ENCODE measurements around the gene USP12. TPM values are rescaled to one million over a fixed set of nuclear protein-coding genes. Genes with fewer than 3 reads are reported as not detected.

The USP12 gene
- total RNA-seq, 1 donor, result 28.2 TPM

DNA sequence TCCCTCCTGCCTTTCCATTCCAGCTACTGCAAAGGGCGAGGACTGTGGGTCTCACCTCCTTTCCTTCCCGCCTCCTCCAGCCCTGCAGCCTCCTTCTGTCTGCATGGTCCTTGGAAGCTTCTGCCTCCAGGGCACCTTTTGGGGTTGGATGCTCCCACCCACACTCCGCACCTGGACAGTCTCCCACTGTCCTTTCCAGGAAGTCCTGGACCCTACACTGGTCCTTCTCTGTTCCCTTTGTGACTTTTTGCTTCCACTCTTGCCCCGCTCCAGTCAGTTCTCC is 130.8 kb downstream of the USP12 start:
- TF ChIP-seq, protein P1, sequence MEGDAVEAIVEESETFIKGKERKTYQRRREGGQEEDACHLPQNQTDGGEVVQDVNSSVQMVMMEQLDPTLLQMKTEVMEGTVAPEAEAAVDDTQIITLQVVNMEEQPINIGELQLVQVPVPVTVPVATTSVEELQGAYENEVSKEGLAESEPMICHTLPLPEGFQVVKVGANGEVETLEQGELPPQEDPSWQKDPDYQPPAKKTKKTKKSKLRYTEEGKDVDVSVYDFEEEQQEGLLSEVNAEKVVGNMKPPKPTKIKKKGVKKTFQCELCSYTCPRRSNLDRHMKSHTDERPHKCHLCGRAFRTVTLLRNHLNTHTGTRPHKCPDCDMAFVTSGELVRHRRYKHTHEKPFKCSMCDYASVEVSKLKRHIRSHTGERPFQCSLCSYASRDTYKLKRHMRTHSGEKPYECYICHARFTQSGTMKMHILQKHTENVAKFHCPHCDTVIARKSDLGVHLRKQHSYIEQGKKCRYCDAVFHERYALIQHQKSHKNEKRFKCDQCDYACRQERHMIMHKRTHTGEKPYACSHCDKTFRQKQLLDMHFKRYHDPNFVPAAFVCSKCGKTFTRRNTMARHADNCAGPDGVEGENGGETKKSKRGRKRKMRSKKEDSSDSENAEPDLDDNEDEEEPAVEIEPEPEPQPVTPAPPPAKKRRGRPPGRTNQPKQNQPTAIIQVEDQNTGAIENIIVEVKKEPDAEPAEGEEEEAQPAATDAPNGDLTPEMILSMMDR (IDR thresholded peaks at IDR 0.05; ENCODE audit: insufficient read depth, low read length), result no peak
- DNase-seq (ENCODE audit: low read depth), result no peak
- no peak overlapping the region for H3K4me3 ChIP-seq (ENCODE audit: low read depth, low read length)

DNA sequence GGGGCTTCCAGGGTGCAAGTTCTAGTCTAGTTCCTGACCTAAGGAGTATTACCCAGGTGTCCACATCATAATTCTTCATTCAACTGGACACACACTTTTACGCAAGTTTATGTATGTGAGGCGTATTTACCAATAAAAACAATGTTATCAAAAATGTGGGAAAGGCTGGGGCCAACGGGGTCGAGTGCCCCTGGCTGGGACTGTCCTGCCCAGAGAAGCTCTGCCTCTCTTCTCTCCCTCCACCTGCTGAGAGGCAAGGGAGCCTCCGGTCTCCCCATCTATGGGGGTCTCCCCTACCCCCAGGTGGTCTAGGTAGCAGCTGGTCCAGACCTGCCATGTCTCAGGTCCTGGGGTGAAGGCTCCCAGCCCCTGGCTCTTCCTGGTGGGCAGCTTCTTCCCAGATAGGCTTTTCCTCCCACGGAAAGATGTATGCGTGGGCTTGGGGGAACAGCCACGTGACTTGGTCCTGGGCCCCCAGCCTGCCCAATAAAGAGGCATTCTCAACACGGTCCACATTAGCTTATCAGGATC is 132.4 kb downstream of the USP12 start:
- no peak for DNase-seq (ENCODE audit: low read depth)
- no peak overlapping the region for H3K4me3 ChIP-seq (ENCODE audit: low read depth, low read length)
- TF ChIP-seq, protein P1 (IDR thresholded peaks at IDR 0.05; ENCODE audit: insufficient read depth, low read length), result no peak

DNA sequence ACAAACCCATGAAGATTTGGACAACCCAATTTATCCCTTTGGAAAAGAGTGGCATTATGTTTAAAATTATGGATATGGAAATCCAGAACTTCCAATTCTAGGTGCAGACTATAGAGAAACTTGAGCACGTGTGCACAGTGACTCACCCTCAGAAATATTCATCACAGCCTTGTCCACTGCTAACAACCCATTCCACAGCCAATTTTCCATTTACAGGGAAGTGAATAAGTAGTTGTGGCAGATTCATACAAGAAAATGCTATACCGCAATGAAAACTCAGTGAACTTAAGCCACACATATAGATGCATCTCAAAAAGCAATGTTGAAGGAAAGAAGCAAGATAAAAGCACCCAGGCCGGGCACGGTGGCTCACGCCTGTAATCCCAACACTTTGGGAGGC is 133.3 kb downstream of the USP12 start:
- TF ChIP-seq, protein P1 (IDR thresholded peaks at IDR 0.05; ENCODE audit: insufficient read depth, low read length), result no peak
- DNase-seq (ENCODE audit: low read depth), result peak; percentile 83
- no peak overlapping the region for H3K4me3 ChIP-seq (ENCODE audit: low read depth, low read length)

DNA sequence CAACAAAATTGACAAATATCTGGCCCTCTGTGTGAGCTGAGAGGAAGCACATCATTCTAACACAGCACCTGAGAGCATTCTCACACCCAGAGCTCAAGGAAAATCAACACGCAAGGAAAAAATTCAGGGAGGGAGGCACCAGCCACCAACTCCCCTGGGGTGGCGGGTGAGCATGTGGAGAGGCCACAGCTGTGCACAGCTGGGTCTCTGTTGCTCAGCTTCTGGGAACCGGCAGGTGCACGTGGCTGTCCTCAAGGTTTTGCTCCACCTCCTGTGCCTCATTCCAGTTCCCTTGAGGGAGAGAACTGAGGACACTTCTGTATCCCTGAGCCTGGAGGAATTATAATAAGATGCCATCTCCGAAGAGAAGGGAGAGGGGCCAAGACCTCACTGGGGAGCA is 134.0 kb downstream of the USP12 start:
- no peak for DNase-seq (ENCODE audit: low read depth)
- H3K4me3 ChIP-seq (ENCODE audit: low read depth, low read length), result no peak overlapping the region
- TF ChIP-seq, protein P1 (IDR thresholded peaks at IDR 0.05; ENCODE audit: insufficient read depth, low read length), result no peak

DNA sequence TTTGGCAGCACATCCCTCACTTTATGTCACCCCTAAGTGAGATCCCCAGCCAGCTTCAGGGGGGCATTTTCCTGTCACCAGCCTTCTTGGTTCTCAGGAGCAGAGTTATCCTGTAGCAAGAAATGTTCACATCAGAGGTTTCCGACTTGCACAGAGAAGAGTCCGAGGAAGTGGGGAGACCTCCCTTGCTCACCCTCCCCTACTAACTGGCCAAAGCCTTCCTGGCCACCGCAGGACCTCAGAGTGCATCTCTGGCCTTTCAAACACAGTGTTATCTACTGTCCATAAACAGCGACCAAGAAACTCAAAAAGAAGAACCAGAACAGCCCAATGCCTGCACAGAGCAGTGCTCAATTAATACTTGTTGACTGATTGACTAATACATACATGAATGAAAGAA is 134.4 kb downstream of the USP12 start:
- no peak for DNase-seq (ENCODE audit: low read depth)
- no peak overlapping the region for H3K4me3 ChIP-seq (ENCODE audit: low read depth, low read length)
- TF ChIP-seq, protein P1 (IDR thresholded peaks at IDR 0.05; ENCODE audit: insufficient read depth, low read length), result no peak

DNA sequence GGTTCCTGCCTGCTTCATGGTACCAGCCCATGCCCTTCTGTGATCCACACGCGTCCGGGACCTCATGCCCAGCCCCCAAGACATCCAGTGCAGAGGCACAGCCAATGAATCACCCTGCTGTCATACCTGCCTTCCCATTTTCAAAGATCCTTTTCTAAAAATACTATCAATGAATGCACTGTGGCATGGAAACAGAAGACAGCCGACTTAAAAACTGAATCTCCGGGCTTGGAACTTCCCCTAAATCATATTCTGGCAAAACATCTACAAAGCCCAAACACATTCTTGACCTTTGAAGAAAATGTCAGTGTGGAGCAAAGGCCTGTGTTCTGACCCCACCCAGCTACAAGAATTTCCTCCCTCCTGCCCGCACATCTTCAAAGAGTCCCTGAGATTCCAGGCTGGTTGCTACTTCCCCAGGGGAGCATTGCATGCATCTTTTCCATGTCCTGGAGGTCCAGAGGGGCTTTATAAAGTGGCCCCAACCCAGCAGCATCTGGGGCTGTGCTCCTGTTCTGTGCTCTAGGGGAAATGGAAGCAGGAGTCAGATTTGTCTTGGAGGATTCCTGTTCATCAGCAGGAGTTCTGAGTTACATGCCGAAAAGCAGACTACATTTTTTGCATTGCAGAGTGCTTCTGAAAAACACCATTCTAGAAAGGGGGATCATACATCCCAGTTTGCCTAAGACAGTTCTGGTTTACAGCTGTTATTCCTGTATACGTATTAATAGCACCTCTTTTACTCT is 135.2 kb downstream of the USP12 start:
- TF ChIP-seq, protein P1 (IDR thresholded peaks at IDR 0.05; ENCODE audit: insufficient read depth, low read length), result no peak
- DNase-seq (ENCODE audit: low read depth), result peak; percentile 76
- H3K4me3 ChIP-seq (ENCODE audit: low read depth, low read length), result no peak overlapping the region

DNA sequence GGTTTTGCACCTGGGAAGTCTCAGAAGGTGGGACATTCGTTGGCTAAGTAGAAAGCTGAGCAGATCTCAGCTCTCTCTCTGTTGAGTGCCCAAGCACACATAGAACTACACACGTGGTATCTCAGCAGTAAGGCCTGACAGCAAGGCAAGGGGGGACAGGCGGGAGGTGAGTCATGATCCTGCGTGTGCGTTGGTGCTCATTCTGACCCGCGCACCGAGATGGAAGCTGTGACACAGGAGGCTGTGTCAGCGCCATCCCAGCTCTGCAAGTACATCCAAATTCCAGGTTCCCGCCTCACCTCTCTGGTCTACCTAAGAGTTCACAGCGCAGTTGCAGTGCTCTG is 135.7 kb downstream of the USP12 start:
- no peak overlapping the region for H3K4me3 ChIP-seq (ENCODE audit: low read depth, low read length)
- no peak for DNase-seq (ENCODE audit: low read depth)
- TF ChIP-seq, protein P1 (IDR thresholded peaks at IDR 0.05; ENCODE audit: insufficient read depth, low read length), result no peak

Measured in fibroblast of the aortic adventitia (primary cell).